Measurements from ENCODE around the gene ADCY9.

The ADCY9 gene

GRCh38 chr16:4097826-4098240 lies 18.4 kb downstream of the ADCY9 start:
- H3K4me2 ChIP-seq (ENCODE audit: low read length), result no peak overlapping the region

GRCh38 chr16:4096509-4096908 lies 19.7 kb downstream of the ADCY9 start:
- H3K9me3 ChIP-seq (ENCODE audit: control insufficient read depth, insufficient read depth, low read length), result no peaks in the 10 kb centered on the region
- H3K4me3 ChIP-seq (ENCODE audit: low read length), result no peak overlapping the region
- no peak overlapping the region for H3K27ac ChIP-seq (ENCODE audit: low read depth, low read length)
- H4K20me1 ChIP-seq (ENCODE audit: control insufficient read depth, insufficient read depth, low read depth, low read length), result no peaks in the 10 kb centered on the region
- no peaks in the 10 kb centered on the region for H3K79me2 ChIP-seq (ENCODE audit: control insufficient read depth, low read length)
- H3K9me2 ChIP-seq (replicated peaks; ENCODE audit: control insufficient read depth, low read length), result no peaks in the 10 kb centered on the region
- H3K4me1 ChIP-seq (ENCODE audit: control insufficient read depth, low read length), result no peaks in the 10 kb centered on the region
- no peaks in the 10 kb centered on the region for H3K27me3 ChIP-seq (ENCODE audit: control insufficient read depth, low read length)
- TF ChIP-seq, protein P1, sequence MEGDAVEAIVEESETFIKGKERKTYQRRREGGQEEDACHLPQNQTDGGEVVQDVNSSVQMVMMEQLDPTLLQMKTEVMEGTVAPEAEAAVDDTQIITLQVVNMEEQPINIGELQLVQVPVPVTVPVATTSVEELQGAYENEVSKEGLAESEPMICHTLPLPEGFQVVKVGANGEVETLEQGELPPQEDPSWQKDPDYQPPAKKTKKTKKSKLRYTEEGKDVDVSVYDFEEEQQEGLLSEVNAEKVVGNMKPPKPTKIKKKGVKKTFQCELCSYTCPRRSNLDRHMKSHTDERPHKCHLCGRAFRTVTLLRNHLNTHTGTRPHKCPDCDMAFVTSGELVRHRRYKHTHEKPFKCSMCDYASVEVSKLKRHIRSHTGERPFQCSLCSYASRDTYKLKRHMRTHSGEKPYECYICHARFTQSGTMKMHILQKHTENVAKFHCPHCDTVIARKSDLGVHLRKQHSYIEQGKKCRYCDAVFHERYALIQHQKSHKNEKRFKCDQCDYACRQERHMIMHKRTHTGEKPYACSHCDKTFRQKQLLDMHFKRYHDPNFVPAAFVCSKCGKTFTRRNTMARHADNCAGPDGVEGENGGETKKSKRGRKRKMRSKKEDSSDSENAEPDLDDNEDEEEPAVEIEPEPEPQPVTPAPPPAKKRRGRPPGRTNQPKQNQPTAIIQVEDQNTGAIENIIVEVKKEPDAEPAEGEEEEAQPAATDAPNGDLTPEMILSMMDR (IDR thresholded peaks at IDR 0.05; ENCODE audit: low read depth, low read length, poor library complexity, severe bottlenecking), result no peak
- no peak for TF ChIP-seq EZH2phosphoT487 (IDR thresholded peaks at IDR 0.05; ENCODE audit: borderline replicate concordance, low read length)
- no peaks in the 10 kb centered on the region for H3K36me3 ChIP-seq (ENCODE audit: control insufficient read depth, low read length)
- H3K4me2 ChIP-seq (ENCODE audit: low read length), result no peak overlapping the region
- no peaks in the 10 kb centered on the region for H3F3A ChIP-seq (ENCODE audit: control insufficient read depth, insufficient read depth)

More at GRCh38 chr16:4097826-4098240, 18.4 kb downstream of the ADCY9 start:
- H3K9me2 ChIP-seq (replicated peaks; ENCODE audit: control insufficient read depth, low read length), result no peaks in the 10 kb centered on the region
- no peaks in the 10 kb centered on the region for H3K27me3 ChIP-seq (ENCODE audit: control insufficient read depth, low read length)
- no peaks in the 10 kb centered on the region for H4K20me1 ChIP-seq (ENCODE audit: control insufficient read depth, insufficient read depth, low read depth, low read length)
- no peaks in the 10 kb centered on the region for H3K36me3 ChIP-seq (ENCODE audit: control insufficient read depth, low read length)
- H3F3A ChIP-seq (ENCODE audit: control insufficient read depth, insufficient read depth), result no peaks in the 10 kb centered on the region
- no peaks in the 10 kb centered on the region for H3K4me1 ChIP-seq (ENCODE audit: control insufficient read depth, low read length)
- no peaks in the 10 kb centered on the region for H3K79me2 ChIP-seq (ENCODE audit: control insufficient read depth, low read length)
- no peaks in the 10 kb centered on the region for H3K9me3 ChIP-seq (ENCODE audit: control insufficient read depth, insufficient read depth, low read length)
- H3K27ac ChIP-seq (ENCODE audit: low read depth, low read length), result no peak overlapping the region
- no peak overlapping the region for H3K4me3 ChIP-seq (ENCODE audit: low read length)
- TF ChIP-seq, protein P1 (IDR thresholded peaks at IDR 0.05; ENCODE audit: low read depth, low read length, poor library complexity, severe bottlenecking), result no peak

- TF ChIP-seq, protein P1 (IDR thresholded peaks at IDR 0.05; ENCODE audit: low read depth, low read length, poor library complexity, severe bottlenecking), result no peak
- no peak for TF ChIP-seq EZH2phosphoT487 (IDR thresholded peaks at IDR 0.05; ENCODE audit: borderline replicate concordance, low read length)
- Histone ChIP-seq H4K20me1 (ENCODE audit: control insufficient read depth, insufficient read depth, low read depth, low read length) (no peaks in the 10 kb centered on the region; the same call in 1 of the 2 replicates), H3K4me2 (ENCODE audit: low read length) (no peak overlapping the region)
Measured at GRCh38 chr16:4094127-4094773, 22.0 kb downstream of the ADCY9 start.

More at GRCh38 chr16:4094127-4094773, 22.0 kb downstream of the ADCY9 start:
- H3K4me3 ChIP-seq (ENCODE audit: low read length), result no peak overlapping the region
- H3K27ac ChIP-seq (ENCODE audit: low read depth, low read length), result no peak overlapping the region
- no peaks in the 10 kb centered on the region for H3K9me2 ChIP-seq (replicated peaks; ENCODE audit: control insufficient read depth, low read length)
- no peaks in the 10 kb centered on the region for H3K27me3 ChIP-seq (ENCODE audit: control insufficient read depth, low read length)
- no peaks in the 10 kb centered on the region for H3K9me3 ChIP-seq (ENCODE audit: control insufficient read depth, insufficient read depth, low read length)
- H3K36me3 ChIP-seq (ENCODE audit: control insufficient read depth, low read length), result no peaks in the 10 kb centered on the region
- H3F3A ChIP-seq (ENCODE audit: control insufficient read depth, insufficient read depth), result no peaks in the 10 kb centered on the region
- no peaks in the 10 kb centered on the region for H3K4me1 ChIP-seq (ENCODE audit: control insufficient read depth, low read length)
- H3K79me2 ChIP-seq (ENCODE audit: control insufficient read depth, low read length), result no peaks in the 10 kb centered on the region

Measured in DOHH2 (cell line).